Gastrocnemius medialis (tissue), 4 donors: ENCODE measurements around the gene SS18.

ENCODE experiments used
- POLR2A ChIP-seq, 2 donors: fragments of 450-650 bp; IDR thresholded peaks; one replicate each; pipeline ENCODE4 v1.6.1; 2017; ENCODE audit warnings: antibody characterized with exemption in 2 of 2, mild to moderate bottlenecking in 2 of 2, moderate library complexity in 2 of 2
- TF ChIP-seq, protein P1 (sequence below), 5 experiments: fragments of 450-650 bp in 3 of 5; fragments of 200-600 bp in 2 of 5; sonication (generic) in 2 of 5; IDR thresholded peaks in 4 of 5; conservative IDR thresholded peaks in 1 of 5; 1 replicate in 4 of 5; 2 replicates in 1 of 5; pipeline ENCODE4 v1.5.1; 2016 to 2019; ENCODE audit warnings: antibody characterized with exemption in 5 of 5, mild to moderate bottlenecking in 3 of 5, moderate library complexity in 3 of 5

DNA sequence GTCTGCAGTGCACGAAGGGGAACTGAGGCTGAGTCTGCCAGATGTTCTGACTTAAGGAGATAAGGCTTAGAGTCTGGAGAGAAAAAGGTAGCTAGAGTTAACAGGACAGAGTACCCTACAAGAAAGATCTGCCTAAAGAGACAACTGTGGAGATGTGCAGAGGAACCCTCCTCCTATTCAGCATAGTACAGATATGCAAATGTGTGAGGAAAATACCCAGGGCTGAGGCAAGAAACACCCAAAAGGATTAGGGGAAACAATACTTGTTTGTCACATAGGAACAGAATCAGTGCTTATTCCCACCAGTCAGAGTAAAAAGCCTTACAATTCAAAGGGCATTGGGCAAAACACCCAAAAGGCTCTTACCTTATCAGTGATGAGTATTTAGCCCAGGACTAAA, 67.8 kb downstream of the SS18 start:
- TF ChIP-seq, protein P1, sequence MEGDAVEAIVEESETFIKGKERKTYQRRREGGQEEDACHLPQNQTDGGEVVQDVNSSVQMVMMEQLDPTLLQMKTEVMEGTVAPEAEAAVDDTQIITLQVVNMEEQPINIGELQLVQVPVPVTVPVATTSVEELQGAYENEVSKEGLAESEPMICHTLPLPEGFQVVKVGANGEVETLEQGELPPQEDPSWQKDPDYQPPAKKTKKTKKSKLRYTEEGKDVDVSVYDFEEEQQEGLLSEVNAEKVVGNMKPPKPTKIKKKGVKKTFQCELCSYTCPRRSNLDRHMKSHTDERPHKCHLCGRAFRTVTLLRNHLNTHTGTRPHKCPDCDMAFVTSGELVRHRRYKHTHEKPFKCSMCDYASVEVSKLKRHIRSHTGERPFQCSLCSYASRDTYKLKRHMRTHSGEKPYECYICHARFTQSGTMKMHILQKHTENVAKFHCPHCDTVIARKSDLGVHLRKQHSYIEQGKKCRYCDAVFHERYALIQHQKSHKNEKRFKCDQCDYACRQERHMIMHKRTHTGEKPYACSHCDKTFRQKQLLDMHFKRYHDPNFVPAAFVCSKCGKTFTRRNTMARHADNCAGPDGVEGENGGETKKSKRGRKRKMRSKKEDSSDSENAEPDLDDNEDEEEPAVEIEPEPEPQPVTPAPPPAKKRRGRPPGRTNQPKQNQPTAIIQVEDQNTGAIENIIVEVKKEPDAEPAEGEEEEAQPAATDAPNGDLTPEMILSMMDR (IDR thresholded peaks at IDR 0.05 in 4 of 5, conservative IDR thresholded peaks at IDR 0.05 in 1 of 5), result no peak
- TF ChIP-seq POLR2A (IDR thresholded peaks at IDR 0.05), result no peak
